ENCODE results near the gene COPE.

Gene COPE

GRCh38 chr19:18867751-18868150 is 51.4 kb downstream of the COPE start:
- peak; percentile 57 for DNase-seq (ENCODE audit: low read depth, low spot score)

GRCh38 chr19:18867199-18867598 is 52.0 kb downstream of the COPE start:
- no peak for DNase-seq (ENCODE audit: low read depth, low spot score)

- DNase-seq (ENCODE audit: low read depth, low spot score): no peak
Measured at GRCh38 chr19:18866800-18867123, 52.4 kb downstream of the COPE start.

GRCh38 chr19:18865973-18866799 is 53.0 kb downstream of the COPE start:
- DNase-seq (ENCODE audit: low read depth, low spot score): peak; percentile 90

GRCh38 chr19:18865106-18865972 is 53.8 kb downstream of the COPE start:
- DNase-seq (ENCODE audit: low read depth, low spot score): no peak

- DNase-seq (ENCODE audit: low read depth, low spot score): no peak
Measured at GRCh38 chr19:18863843-18864362, 55.3 kb downstream of the COPE start.

GRCh38 chr19:18862976-18863842 is 56.0 kb downstream of the COPE start:
- DNase-seq (ENCODE audit: low read depth, low spot score): no peak

- DNase-seq (ENCODE audit: low read depth, low spot score): no peak
Measured at GRCh38 chr19:18861917-18862316, 57.3 kb downstream of the COPE start.

- DNase-seq (ENCODE audit: low read depth, low spot score): no peak
Measured at GRCh38 chr19:18861235-18861634, 58.0 kb downstream of the COPE start.

- no peak for DNase-seq (ENCODE audit: low read depth, low spot score)
Measured at GRCh38 chr19:18860725-18861124, 58.5 kb downstream of the COPE start.

- DNase-seq (ENCODE audit: low read depth, low spot score): no peak
Measured at GRCh38 chr19:18860302-18860700, 58.9 kb downstream of the COPE start.

GRCh38 chr19:18859676-18860301 is 59.4 kb downstream of the COPE start:
- no peak for DNase-seq (ENCODE audit: low read depth, low spot score)

GRCh38 chr19:18858906-18859646 is 60.1 kb downstream of the COPE start:
- no peak for DNase-seq (ENCODE audit: low read depth, low spot score)

GRCh38 chr19:18857223-18857622 is 62.0 kb downstream of the COPE start:
- DNase-seq (ENCODE audit: low read depth, low spot score): no peak

GRCh38 chr19:18856385-18857126 is 62.6 kb downstream of the COPE start:
- DNase-seq (ENCODE audit: low read depth, low spot score): peak; percentile 50

GRCh38 chr19:18855647-18856384 is 63.4 kb downstream of the COPE start:
- no peak for DNase-seq (ENCODE audit: low read depth, low spot score)

GRCh38 chr19:18854982-18855381 is 64.2 kb downstream of the COPE start:
- DNase-seq (ENCODE audit: low read depth, low spot score): no peak

- no peak for DNase-seq (ENCODE audit: low read depth, low spot score)
Measured at GRCh38 chr19:18853755-18854427, 65.3 kb downstream of the COPE start.

Measured in ELF-1 (cell line).